K562 (cell line): ENCODE measurements around the gene MBD5. TPM values are rescaled to one million over a fixed set of nuclear protein-coding genes. Genes with fewer than 3 reads are reported as not detected.

Experiments
- CREB3 ChIP-seq: fragments of 450-650 bp; conservative IDR thresholded peaks from 2 replicates; pipeline ENCODE4 v1.6.1; 2016; ENCODE audit warnings: missing genetic modification characterization, low read depth, mild to moderate bottlenecking, missing compliant biosample characterization, moderate library complexity
- ILK ChIP-seq: fragments of 450-650 bp; IDR thresholded peaks from 2 replicates; pipeline ENCODE4 v1.6.1; 2016; ENCODE audit warnings: missing genetic modification characterization, low read depth, mild to moderate bottlenecking, missing compliant biosample characterization, moderate library complexity, borderline replicate concordance
- IRF9 ChIP-seq: fragments of 450-650 bp; IDR thresholded peaks from 2 replicates; pipeline ENCODE4 v1.6.1; 2016; ENCODE audit warnings: missing biosample characterization, missing genetic modification characterization
- RAD21 ChIP-seq, 2 experiments: fragments of 250-450 bp in 1 of 2; fragments of 450-650 bp in 1 of 2; sonication (Bioruptor Pico) in 1 of 2; formaldehyde crosslinking in 1 of 2; IDR thresholded peaks in 1 of 2; conservative IDR thresholded peaks in 1 of 2; 2 replicates each; pipeline versions ENCODE4 v1.4.0 to v1.8.0; 2020 to 2022; ENCODE audit warnings: mild to moderate bottlenecking in 2 of 2, moderate library complexity in 1 of 2
- RERE ChIP-seq: sonication (generic); formaldehyde crosslinking; IDR thresholded peaks from 2 replicates; pipeline ENCODE4 v1.8.0; 2023; ENCODE audit warnings: missing genetic modification reagents, mild to moderate bottlenecking, borderline replicate concordance
- SFPQ ChIP-seq: fragments of 200-400 bp; formaldehyde crosslinking; IDR thresholded peaks from 2 replicates; pipeline ENCODE4 v1.6.1; 2017; ENCODE audit warnings: mild to moderate bottlenecking, low read depth, low read length, moderate library complexity
- STAG1 ChIP-seq: sonication (generic); formaldehyde crosslinking; IDR thresholded peaks from 2 replicates; pipeline ENCODE4 v1.5.0; 2020; ENCODE audit warnings: missing genetic modification reagents, borderline replicate concordance
- ZNF253 ChIP-seq: fragments of 250-450 bp; sonication (Bioruptor Pico); conservative IDR thresholded peaks from 2 replicates; pipeline ENCODE4 v1.6.1; 2021; ENCODE audit warnings: mild to moderate bottlenecking
- ZNF518B ChIP-seq: fragments of 250-450 bp; sonication (Bioruptor Pico); IDR thresholded peaks from 2 replicates; pipeline ENCODE4 v1.5.0; 2021; ENCODE audit warnings: mild to moderate bottlenecking, moderate library complexity
- polyA plus RNA-seq, 8 experiments: library from polyadenylated mRNA; depleted of rRNA in 4 of 8; stranded (reverse) in 5 of 8; unstranded in 3 of 8; fragments of >200 nt; fragmentation: Nextera tagmentation in 2 of 8; fragmentation: Illumina TruSeq in 1 of 8; extraction: Ambion mirVana in 2 of 8; extraction: Trizol in 1 of 8; gene quantifications; 2 replicates each; pipeline versions ENCODE4 v1.2.1 to v1.2.3, GENCODE V29; 2011 to 2014; ENCODE audit warnings: inconsistent platforms in 1 of 8, missing spikeins in 1 of 8
- total RNA-seq, 7 experiments: library from RNA; depleted of rRNA in 6 of 7; stranded (reverse); fragments of >200 nt in 6 of 7; fragmentation: Illumina TruSeq in 2 of 7; extraction: Trizol in 2 of 7; gene quantifications; 2 replicates each; pipeline versions ENCODE4 v1.2.1 to v1.2.3, GENCODE V29; 2011 to 2021; ENCODE audit warnings: low replicate concordance in 1 of 7

MBD5 gene
- total and polyA plus RNA-seq, 9 of the 15 experiments (the other 6 are each of a cell fraction or from before 2014, with no cell fraction given), result 3.4 to 14.5 (median 9.0) TPM

- TF ChIP-seq ZNF518B (CRISPR knock-in tag) (no peak), RERE (CRISPR knock-in tag) (no peak), ZNF253 (CRISPR knock-in tag) (no peak), IRF9 (no peak), ILK (tag) (no peak), STAG1 (CRISPR knock-in tag) (no peak), RAD21 (CRISPR knock-in tag; conservative IDR thresholded peaks at IDR 0.05 in 1 of 2, IDR thresholded peaks at IDR 0.05 in 1 of 2) (peak; percentile 26 to 48; a peak in 3 of 4 replicates), CREB3 (tag) (no peak), SFPQ (no peak)
Observed at GRCh38 chr2:148020111-148021058, 506 bp upstream of the MBD5 start, which contains the start of gene ORC4 (continued).
